GM13976 (cell line): ENCODE data around the gene PDAP1.

Source experiments
- DNase-seq: peaks from one replicate; pipeline ENCODE4 v3.0.0; 2012; ENCODE audit warnings: low spot score
- in situ Hi-C: fragments of 300-500 bp; cut with MboI; formaldehyde crosslinking; loops from one replicate; pipeline ENCODE4 v1.12.0; 2022; ENCODE audit warnings: low sequenced_read_pairs, mixed read lengths, inconsistent platforms; ENCODE audit not compliant: unreplicated experiment
- TF ChIP-seq, protein P1 (sequence below): IDR thresholded peaks from 2 replicates; pipeline ENCODE4 v1.5.1; 2012; ENCODE audit warnings: borderline replicate concordance, mild to moderate bottlenecking; ENCODE audit not compliant: insufficient read depth; ENCODE audit errors: extremely low read depth, missing control alignments, control extremely low read depth

PDAP1 gene

DNA sequence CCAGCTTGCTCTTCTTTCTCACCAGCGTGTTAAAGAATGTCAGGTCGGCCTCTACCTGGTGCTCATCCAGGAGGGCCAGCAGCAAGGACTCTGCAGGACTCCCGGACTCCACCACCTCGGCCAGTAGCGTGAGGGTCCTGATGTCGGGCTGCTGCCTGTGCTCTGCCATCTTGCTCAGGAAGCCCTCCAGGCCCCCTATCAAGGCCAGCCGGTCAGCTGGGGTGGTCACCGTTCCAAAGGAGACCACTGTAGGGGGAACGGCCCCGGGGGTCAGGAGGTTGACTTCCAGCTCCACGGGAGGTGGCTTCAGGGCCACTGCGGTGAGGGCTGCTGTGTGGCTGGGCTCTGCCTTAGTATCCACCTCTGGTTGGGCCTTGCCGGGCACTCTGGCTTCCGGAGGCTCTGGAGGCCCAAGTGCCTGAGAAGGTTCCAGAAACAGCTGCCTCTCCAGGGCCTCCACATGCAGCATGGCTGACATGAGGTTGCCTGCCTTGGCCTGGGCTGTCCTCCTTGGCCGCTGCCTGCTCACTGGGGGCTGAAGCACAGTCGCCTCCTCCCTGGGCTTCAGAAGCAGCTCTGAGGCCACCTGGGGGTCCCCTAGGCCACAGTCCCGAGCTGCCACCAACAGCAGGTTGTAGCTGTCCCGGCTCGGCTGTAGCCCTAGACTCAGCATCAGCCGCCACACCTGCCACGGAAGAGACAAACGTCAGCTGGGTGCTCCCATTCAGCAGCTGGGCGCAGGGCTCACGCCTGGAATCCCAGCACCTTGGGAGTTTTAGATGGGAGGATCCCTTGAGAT, 16.7 kb upstream of the PDAP1 start:
- DNase-seq: no peak
- in situ Hi-C loops: no loop called here
- TF ChIP-seq, protein P1, sequence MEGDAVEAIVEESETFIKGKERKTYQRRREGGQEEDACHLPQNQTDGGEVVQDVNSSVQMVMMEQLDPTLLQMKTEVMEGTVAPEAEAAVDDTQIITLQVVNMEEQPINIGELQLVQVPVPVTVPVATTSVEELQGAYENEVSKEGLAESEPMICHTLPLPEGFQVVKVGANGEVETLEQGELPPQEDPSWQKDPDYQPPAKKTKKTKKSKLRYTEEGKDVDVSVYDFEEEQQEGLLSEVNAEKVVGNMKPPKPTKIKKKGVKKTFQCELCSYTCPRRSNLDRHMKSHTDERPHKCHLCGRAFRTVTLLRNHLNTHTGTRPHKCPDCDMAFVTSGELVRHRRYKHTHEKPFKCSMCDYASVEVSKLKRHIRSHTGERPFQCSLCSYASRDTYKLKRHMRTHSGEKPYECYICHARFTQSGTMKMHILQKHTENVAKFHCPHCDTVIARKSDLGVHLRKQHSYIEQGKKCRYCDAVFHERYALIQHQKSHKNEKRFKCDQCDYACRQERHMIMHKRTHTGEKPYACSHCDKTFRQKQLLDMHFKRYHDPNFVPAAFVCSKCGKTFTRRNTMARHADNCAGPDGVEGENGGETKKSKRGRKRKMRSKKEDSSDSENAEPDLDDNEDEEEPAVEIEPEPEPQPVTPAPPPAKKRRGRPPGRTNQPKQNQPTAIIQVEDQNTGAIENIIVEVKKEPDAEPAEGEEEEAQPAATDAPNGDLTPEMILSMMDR: no peak

DNA sequence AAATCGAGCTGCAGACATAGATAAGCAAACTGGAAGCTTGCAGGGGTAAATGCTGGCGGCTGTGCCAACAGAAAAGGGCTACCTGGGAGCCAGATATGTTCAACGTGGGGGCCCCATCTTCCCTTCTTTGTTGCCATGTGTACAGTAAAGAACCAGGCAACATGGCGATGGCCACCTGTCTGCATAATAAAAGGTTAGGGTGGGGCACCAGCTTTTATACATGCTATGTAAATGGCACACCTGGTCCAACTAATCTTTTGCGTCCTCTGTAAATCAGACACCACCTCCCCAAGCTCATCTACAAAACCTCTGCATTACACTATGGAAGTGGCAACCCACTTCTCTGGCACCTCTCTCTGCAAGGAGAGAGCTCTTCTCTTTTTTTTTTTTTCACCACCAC, 14.2 kb upstream of the PDAP1 start:
- TF ChIP-seq, protein P1: no peak
- no peak for DNase-seq

DNA sequence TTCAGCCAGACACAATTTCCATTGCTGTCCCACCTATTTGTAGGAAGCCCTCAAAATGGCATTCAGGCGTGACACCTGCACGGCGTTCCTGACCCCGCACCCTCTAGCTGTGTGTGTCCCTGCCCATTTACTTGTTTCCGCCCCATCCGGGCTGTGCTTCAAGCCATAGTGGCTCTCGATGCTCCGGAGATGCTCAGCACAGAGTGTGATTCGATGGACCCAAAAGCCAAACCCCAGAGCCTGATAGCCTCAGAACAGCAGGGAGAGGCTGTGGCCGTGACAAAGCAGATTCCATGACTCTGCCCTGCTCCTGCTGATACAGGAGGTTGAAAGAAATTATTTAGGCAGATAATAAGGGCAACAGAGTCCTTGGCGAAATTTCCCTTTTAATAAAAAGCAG, 13.8 kb upstream of the PDAP1 start:
- no peak for DNase-seq
- in situ Hi-C loops: no loop called here
- TF ChIP-seq, protein P1: no peak

More for the DNA sequence above, 14.2 kb upstream of the PDAP1 start:
- in situ Hi-C loops: no loop called here

DNA sequence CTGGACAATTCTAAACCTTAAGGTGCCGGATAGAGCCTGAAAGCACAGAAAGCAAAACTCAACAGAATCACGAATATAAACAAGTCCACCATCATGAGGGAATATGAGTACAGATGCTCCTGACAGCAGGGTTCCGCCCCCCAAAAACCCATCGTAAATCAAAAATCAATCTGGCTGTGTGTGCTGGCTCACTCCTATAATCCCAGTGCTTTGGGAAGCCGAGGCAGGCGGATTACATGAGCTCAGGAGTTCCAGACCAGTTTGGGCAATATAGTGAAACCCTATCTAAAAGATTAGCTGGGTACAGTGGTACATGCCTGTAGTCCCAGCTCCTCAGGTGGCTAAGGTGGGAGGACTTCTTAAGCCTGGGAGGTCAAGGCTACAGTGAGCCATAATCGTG, 12.6 kb upstream of the PDAP1 start:
- TF ChIP-seq, protein P1: no peak

DNA sequence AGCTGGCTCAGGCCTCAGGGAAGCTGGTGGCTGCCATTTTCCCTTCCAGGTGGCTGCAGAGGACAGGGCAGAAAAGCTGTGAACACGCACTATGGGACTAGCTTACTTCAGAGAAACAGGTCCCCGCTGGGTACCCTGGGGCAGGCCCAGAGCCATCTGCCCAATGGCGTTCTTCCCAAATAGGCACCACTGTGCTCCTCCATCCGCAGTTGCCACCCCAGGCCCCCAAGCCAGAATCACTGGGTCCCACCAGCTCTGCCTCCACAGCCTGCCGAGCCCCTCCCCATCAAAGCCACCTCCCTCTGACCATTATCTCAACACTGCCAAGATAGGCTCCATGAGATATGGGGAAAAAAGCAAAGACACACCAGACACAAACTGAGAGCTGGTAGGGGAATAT, 11.8 kb upstream of the PDAP1 start:
- in situ Hi-C loops: no loop called here
- DNase-seq: no peak
- TF ChIP-seq, protein P1: no peak

More for the DNA sequence above, 12.6 kb upstream of the PDAP1 start:
- in situ Hi-C loops: no loop called here
- no peak for DNase-seq

DNA sequence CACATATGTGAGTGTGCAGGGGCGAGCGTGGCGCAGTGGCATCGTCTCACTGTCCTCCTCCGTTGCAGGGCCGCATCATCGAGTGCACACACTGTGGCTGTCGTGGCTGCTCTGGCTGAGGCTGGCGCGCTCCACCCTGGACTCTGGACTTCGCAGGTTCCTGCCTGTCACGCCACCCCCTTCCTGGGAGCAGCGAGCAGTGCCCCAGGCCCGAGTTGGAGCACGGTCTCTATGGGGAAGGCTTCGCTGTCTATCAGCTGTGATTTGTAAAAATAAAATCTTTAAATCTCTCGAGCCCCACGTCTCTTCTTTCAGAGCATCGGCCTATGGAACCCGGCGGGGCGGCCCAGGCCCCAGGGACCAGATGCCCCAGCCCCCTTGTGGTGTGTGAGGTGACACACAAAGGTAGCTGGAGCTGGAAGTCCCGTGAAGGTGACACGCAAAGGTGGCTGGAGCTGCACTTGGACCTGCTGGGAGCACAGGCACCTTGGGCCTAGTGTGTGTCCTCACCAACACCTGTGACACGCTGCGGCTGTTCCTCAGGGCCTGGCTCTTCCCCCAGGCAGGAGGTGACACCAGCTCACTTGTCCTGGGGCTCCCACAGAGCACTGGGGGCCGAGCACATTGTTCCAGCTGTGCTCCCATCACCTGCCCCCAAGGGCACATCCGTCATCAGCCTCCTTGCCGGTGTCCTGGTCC, 11.1 kb upstream of the PDAP1 start:
- DNase-seq: no peak
- in situ Hi-C loops: no loop called here
- TF ChIP-seq, protein P1: no peak

DNA sequence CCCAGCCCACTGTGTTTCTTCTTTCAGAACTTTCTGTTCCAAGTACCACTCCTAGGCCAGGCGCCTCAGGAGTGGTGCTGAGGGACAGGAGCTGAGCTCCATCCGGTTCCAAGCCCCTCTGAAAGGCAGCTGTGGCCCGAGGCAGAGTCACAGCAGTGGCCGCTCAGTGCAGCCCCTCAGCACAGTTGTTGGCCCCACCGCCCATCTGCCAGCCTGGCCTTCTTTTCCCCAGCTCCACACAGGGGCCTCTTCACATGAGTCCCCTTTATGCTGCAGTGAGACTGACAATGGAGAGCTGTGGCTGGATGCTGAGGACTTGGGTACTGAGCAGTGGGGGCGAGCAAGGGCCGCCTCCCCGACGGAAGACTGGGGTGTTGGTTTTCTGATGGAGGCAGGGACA, 9.9 kb upstream of the PDAP1 start:
- in situ Hi-C loops: no loop called here
- no peak for DNase-seq
- TF ChIP-seq, protein P1: no peak
